Measurements from ENCODE around the gene ADAMTS14.

Gene ADAMTS14

GRCh38 chr10:70730955-70731354, 58.6 kb downstream of the ADAMTS14 start:
- no peak for TF ChIP-seq CTCF (IDR thresholded peaks at IDR 0.05; ENCODE audit: borderline replicate concordance, insufficient read depth, low read depth, low read length)
- H3K4me3 ChIP-seq (ENCODE audit: low read depth, low read length), result no peak overlapping the region

- no peak for TF ChIP-seq CTCF (IDR thresholded peaks at IDR 0.05; ENCODE audit: borderline replicate concordance, insufficient read depth, low read depth, low read length)
- H3K4me3 ChIP-seq (ENCODE audit: low read depth, low read length), result no peak overlapping the region
Observed at GRCh38 chr10:70732569-70732968, 60.3 kb downstream of the ADAMTS14 start.

GRCh38 chr10:70733051-70733450, 60.7 kb downstream of the ADAMTS14 start:
- TF ChIP-seq CTCF (IDR thresholded peaks at IDR 0.05; ENCODE audit: borderline replicate concordance, insufficient read depth, low read depth, low read length), result no peak
- no peak overlapping the region for H3K4me3 ChIP-seq (ENCODE audit: low read depth, low read length)

GRCh38 chr10:70735161-70735560, 62.9 kb downstream of the ADAMTS14 start:
- TF ChIP-seq CTCF (IDR thresholded peaks at IDR 0.05; ENCODE audit: borderline replicate concordance, insufficient read depth, low read depth, low read length), result no peak
- no peak overlapping the region for H3K4me3 ChIP-seq (ENCODE audit: low read depth, low read length)

- no peak for TF ChIP-seq CTCF (IDR thresholded peaks at IDR 0.05; ENCODE audit: borderline replicate concordance, insufficient read depth, low read depth, low read length)
Observed at GRCh38 chr10:70736525-70736924, 64.2 kb downstream of the ADAMTS14 start.

GRCh38 chr10:70737250-70737649, 64.9 kb downstream of the ADAMTS14 start:
- H3K4me3 ChIP-seq (ENCODE audit: low read depth, low read length), result no peak overlapping the region
- TF ChIP-seq CTCF (IDR thresholded peaks at IDR 0.05; ENCODE audit: borderline replicate concordance, insufficient read depth, low read depth, low read length), result no peak

More at GRCh38 chr10:70736525-70736924, 64.2 kb downstream of the ADAMTS14 start:
- H3K4me3 ChIP-seq (ENCODE audit: low read depth, low read length), result no peak overlapping the region

GRCh38 chr10:70738006-70738760, 65.9 kb downstream of the ADAMTS14 start:
- H3K4me3 ChIP-seq (ENCODE audit: low read depth, low read length), result no peak overlapping the region

More at GRCh38 chr10:70738006-70738760, 65.9 kb downstream of the ADAMTS14 start:
- TF ChIP-seq CTCF (IDR thresholded peaks at IDR 0.05; ENCODE audit: borderline replicate concordance, insufficient read depth, low read depth, low read length), result no peak

Measured in GM12875 (cell line).